GM19238 (cell line): Measurements from ENCODE around the gene RAP1GAP2.
"Not testable (repeated sequence)": the region's sequence is repeated elsewhere in the genome, so short reads cannot be mapped to it uniquely, and the experiment has no call there.

ENCODE experiments used
- DNase-seq: peaks from one replicate; pipeline ENCODE4 v3.0.0; 2011; ENCODE audit warnings: low spot score; ENCODE audit not compliant: insufficient read length

Gene RAP1GAP2

DNA sequence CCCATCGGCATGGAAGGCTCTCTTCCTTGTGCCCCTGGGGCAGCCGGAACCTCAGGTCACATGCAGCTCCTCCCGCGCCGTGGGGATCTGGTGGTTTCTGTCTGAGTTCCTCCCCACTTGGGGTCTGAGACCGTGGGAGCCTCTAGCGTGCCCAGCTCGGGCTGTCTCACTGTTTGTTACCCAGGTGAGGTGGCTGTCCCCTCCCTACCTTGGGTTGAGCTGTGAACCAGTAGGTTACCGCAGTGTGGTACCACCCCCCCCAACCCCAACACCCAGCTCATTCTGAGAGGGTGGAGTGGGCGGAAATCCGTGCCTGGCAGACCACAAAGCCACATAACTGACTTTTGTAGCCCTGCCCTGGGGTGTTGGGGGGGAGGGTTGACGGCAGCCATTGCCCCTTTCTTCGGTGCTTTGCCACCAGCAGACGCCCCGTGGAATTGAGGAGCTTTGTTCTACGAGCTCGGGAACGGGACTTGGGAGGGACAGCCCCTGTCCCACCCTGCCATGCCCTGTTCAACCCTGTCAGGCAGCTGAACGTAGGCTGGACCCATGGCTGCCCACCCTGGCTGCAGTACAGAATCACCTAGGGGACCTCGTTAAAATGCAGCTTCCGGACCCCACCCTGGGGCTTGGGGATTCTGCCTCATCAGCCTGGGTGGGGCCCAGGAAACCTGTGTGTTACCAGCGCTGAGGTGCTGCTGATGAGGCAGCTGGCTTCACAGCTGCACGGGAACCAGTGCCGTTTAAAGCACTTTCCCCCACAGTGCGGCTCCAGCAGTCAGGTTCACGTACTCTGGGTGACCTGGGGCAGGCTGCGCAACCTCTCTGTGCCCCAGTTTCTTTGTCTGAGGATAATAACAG lies 18.5 kb downstream of the RAP1GAP2 start:
- no peak for DNase-seq

DNA sequence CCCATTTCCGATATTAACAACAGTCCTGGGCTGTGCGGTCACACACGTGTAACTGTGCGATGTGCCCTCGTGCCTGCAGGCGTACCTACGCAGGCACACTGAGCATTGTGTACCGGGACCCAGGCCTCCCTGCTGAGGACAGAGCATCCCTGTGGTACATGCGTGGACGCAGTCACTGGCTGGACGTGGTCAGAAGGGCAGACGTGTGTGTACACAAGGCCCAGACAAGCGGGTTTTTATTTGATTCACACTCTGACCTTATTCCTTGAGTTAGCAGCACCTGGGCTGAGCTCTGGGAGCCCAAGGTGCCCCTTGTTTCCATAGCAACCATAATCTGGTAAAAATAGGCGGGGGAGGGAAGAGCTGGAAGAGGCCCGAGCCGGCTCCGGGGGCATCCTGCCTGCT lies 19.5 kb downstream of the RAP1GAP2 start:
- DNase-seq, result no peak

DNA sequence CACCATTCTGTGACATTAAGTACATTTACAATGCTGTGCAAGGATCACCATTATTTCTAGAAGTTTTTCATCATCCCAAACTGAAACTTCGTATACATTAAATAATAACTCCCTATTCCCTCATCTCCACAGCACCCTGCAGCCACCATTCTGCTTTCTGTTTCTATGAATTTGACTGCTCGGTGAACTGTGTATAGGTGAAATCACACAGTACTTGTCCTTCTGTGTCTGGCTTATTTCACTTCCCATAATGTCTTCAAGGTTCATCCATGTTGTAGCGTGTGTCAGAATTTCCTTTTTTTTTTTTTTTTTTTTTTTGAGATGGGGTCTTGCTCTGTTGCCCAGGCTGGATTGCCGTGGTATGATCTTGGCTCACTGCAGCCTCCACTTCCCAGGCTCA lies 20.4 kb downstream of the RAP1GAP2 start:
- no peak for DNase-seq

DNA sequence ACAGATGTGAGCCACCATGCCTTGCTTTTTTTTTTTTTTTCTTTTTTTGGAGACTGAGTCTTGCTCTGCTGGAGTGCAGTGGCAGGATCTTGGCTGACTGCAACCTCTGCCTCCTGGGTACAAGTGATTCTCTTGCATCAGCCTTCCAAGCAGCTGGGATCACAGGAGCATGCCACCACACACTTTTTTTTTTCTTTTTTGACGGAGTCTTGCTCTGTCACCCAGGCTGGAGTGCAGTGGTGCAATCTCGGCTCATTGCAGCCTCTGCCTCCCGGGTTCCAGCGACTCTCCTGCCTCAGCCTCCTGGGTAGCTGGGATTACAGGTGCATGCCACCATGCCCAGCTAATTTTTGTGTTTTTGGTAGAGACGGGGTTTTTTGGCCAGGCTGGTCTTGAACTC lies 23.1 kb downstream of the RAP1GAP2 start:
- DNase-seq, result not testable (repeated sequence)

DNA sequence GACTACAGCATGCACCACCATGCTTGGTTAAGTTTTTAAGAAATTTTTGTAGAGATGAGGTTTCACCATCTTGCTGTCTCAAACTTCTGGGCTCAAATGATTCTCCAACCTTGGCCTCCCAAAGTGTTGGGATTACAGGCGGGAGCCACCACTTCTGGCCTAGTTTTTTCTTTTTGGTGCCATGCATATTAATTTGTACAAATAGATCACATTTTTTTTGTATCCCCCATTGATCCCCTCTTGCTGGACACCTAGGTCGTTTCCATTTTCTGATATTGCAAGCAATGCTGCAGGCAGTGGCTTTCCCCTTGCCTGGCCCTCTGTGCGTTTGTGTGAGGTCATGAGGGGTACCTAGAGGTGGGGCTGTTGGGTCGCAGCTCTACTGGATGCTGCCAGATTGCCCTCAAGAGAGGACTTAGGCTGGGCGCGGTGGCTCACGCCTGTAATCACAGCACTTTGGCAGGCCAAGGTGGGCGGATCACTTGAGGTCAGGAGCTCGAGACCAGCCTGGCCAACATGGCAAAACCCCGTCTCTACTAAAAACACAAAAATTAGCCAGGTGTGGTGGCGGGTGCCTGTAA lies 23.8 kb downstream of the RAP1GAP2 start:
- DNase-seq, result no peak

- no peak for DNase-seq
These were observed 25.6 kb downstream of the RAP1GAP2 start for GRCh38 chr17:2821868-2822267.

DNA sequence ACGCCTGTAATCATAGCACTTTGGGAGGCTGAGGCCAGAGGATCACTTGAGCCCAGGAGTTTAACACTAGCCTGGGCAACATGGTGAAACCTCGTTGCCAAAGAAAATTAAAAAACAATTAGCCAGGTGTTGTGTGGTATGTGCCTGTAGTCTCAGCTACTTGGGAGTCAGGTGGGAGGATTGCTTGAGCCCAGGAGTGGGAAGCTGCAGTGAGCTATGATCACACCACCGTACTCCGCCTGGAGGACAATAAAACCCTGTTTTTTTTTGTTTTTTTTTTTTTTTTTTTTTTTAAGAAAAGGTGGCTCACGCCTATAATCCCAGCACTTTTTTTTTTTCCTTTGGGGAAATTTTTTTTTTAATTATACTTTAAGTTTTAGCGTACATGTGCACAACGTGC lies 26.1 kb downstream of the RAP1GAP2 start:
- DNase-seq, result no peak

- no peak for DNase-seq
These were observed 29.2 kb downstream of the RAP1GAP2 start for GRCh38 chr17:2825253-2825970.

DNA sequence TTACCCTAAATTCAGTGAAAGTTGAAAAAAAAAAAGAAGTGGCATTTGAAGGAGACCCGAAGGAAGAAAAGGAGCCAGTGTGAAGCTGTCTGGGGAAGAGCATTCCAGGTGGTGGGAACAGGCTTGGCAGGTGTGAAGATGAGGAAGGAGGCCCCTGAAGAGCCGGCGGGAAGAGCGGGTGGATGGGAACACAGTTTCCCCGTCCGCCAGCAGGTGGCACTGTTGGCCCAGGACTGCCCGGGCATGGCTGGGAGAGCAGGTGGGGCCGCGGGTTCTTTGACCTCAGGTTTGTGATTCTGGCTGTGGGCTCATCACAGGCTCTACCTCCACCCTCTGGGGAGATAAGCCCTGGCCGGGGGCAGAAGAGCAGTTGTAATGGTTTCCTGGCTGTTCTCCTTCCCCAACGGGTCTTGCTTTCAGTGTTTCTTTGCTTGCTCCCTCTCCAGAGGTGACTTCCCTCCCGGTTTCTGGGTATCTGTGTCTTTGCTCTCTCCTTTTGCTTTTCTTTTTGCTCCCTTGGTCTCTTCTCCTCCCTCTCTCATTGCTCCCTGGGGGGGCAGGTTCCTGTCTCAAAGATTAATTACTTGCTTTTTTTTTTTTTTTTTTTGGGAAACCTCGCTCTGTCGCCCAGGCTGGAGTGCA lies 32.3 kb downstream of the RAP1GAP2 start:
- DNase-seq, result peak; percentile 83

DNA sequence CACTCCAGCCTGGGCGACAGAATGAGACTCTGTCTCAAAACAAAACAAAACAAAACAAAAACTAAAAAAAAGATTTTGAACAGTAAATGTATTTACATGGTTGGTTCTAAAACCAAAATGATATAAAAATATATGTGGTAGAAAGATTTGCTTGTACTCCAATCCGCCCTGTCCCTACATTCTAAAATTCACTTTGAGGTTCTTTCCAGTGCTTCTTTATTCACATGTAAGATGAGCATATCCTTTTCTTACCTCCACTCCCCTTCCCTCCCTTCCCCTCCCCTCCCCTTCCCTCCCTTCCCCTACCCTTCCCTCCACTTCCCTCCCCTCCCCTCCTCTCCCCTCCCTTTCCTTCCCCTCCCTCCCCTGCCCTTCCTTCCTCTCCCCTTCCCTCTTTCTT lies 34.4 kb downstream of the RAP1GAP2 start:
- DNase-seq, result no peak

DNA sequence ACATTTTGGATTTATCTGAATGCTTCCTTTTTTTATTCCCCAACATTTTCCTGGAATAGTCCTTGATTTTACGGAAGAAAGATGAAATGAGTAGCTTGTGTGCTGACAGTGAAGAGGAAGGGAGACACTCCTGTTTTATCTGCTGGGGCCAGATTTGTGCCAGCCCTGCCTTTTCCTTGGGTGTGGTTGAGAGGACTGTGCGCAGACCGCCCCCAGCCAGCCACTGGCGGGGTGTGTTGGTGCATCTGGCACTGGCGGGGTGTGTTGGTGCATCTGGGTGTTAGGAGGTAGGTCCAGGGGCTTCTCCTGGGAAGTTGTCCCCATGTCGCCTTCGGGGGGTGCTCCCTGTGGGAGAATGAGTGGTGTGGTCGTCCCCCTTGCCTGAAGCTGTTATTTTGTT lies 39.5 kb downstream of the RAP1GAP2 start:
- DNase-seq, result no peak

- DNase-seq, result no peak
These were observed 40.9 kb downstream of the RAP1GAP2 start for GRCh38 chr17:2837147-2837561.

GRCh38 chr17:2841606-2842005 lies 45.4 kb downstream of the RAP1GAP2 start:
- no peak for DNase-seq

- no peak for DNase-seq
These were observed 46.2 kb downstream of the RAP1GAP2 start for GRCh38 chr17:2842464-2842863.

DNA sequence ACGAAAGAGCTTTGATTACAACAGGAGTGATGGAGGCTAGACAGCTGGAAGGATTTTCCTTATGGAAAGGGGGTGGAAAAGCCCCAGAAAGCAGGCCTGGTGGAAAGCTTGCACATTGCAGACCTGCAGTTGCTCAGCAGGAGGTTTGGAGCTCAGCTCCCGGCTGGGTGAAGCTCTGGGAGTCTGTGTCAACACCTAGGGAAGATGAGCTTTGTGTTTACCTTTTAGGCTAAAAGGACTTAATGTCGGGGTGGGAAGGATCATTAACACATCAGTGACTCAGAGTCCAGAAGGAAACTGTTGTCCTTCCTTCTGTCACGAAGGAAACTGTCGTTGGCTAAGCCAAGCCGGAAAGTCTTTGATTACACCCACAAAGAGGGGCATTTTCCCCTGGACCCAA lies 48.2 kb downstream of the RAP1GAP2 start:
- DNase-seq, result no peak

- no peak for DNase-seq
These were observed 51.4 kb downstream of the RAP1GAP2 start for GRCh38 chr17:2847381-2848333.

- no peak for DNase-seq
These were observed 53.1 kb downstream of the RAP1GAP2 start for GRCh38 chr17:2849327-2849670.

DNA sequence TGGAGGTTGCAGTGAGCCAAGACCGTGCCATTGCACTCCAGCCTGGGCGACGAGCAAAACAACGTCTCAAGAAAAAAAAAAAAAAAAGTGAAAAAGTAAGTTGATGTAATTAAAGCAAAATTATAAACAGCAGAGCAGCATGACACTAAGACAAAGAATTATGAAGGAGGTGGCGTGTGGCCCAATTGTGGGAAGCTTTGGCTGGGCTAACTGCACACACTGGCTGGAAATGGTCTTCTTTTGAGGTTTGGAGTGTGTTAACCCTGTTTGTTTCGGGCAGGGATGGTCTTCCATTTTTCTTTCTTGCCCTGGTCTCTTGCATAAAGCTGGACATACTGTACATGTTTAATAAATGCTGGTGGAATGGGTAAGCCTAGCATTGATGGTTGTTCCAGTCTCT lies 54.8 kb downstream of the RAP1GAP2 start:
- DNase-seq, result no peak

DNA sequence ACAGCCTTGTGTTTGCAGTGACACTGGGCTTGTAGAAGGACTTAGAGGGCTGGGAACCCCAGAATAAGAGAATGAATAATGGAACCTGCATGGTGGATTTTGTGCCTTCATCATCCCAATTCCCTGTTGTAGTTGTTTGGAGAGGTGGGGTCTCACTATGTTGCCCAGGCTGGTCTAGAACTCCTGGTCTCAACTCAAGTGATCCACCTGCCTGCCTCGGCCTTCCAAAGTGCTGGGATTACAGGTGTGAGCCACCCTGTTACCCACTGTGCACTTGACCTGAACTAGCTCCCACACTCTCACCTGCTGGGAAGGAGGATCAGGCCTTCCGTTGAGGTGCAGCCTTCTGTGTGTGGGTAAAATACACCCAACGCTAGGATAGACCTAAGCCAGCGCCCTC lies 55.4 kb downstream of the RAP1GAP2 start:
- no peak for DNase-seq

GRCh38 chr17:2852221-2852620 lies 56.0 kb downstream of the RAP1GAP2 start:
- no peak for DNase-seq

- DNase-seq, result no peak
These were observed 56.6 kb downstream of the RAP1GAP2 start for GRCh38 chr17:2852729-2853282.
